ENCODE data around the gene ANXA2R.

Gene ANXA2R

GRCh38 chr5:43000111-43000840 lies 39.8 kb downstream of the ANXA2R start:
- DNase-seq (ENCODE audit: low spot score): no peak

- DNase-seq (ENCODE audit: low spot score): no peak
Measured at GRCh38 chr5:42995360-42995751, 44.8 kb downstream of the ANXA2R start.

- peak; percentile 79 for DNase-seq (ENCODE audit: low spot score)
Measured at GRCh38 chr5:42994555-42995359, 45.4 kb downstream of the ANXA2R start.

GRCh38 chr5:42994246-42994554 lies 45.9 kb downstream of the ANXA2R start:
- DNase-seq (ENCODE audit: low spot score): no peak

DNA sequence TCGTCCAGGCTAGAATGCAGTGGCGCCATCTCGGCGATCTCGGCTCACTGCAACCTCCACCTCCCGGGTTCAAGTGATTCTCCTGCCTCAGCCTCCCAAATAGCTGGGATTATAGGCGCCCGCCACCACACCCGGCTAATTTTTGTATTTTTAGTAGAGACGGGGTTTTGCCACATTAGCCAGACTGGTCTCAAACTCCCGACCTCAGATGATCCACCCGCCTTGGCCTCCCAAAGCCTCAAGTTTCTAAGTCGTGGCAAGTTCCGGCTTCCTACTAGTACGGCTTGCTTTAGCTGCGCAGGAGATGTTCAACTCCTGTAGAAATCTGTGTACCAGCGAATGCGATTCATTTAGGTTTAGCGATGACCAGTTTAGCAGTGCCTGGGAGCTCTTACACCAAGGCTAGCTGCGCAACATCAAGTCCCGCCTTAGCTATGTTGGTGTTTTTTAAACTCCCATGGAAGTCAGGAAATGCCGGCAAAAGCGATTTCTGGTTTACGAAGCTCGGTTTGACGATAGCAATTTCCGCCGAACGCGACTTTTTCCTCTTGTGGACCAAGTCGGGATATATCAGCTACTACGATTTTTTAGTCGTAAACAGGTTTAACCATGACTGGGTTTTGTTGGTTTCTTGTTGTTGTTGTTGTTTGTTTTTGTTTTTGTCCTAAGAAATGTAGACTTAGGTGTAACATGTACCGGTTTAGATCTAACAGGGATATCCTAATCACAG lies 46.4 kb downstream of the ANXA2R start:
- DNase-seq (ENCODE audit: low spot score): no peak

- peak; percentile 21 for DNase-seq (ENCODE audit: low spot score)
Measured at GRCh38 chr5:42992088-42992879, 47.8 kb downstream of the ANXA2R start.

- DNase-seq (ENCODE audit: low spot score): no peak
Measured at GRCh38 chr5:42991404-42992087, 48.6 kb downstream of the ANXA2R start.

GRCh38 chr5:42990892-42991291 lies 49.2 kb downstream of the ANXA2R start:
- DNase-seq (ENCODE audit: low spot score): no peak

Measured in putamen (tissue), 1 donor.